GM10266 (cell line): Measurements from ENCODE around the gene SP140L.

Source experiments
- DNase-seq: peaks from one replicate; pipeline ENCODE4 v3.0.0; 2012; ENCODE audit errors: extremely low spot score
- CTCF ChIP-seq: IDR thresholded peaks from 2 replicates; pipeline ENCODE4 v1.5.1; 2012; ENCODE audit warnings: mild to moderate bottlenecking, low read depth; ENCODE audit not compliant: control insufficient read depth, insufficient read depth; ENCODE audit errors: missing control alignments

The SP140L gene

GRCh38 chr2:230441227-230441897 is 114.4 kb downstream of the SP140L start:
- TF ChIP-seq CTCF: no peak
- DNase-seq: no peak

- DNase-seq: no peak
- TF ChIP-seq CTCF: no peak
Observed at GRCh38 chr2:230443541-230443940, 116.5 kb downstream of the SP140L start.

- no peak for DNase-seq
- no peak for TF ChIP-seq CTCF
Observed at GRCh38 chr2:230444832-230445231, 117.8 kb downstream of the SP140L start.

- no peak for DNase-seq
- no peak for TF ChIP-seq CTCF
Observed at GRCh38 chr2:230447036-230447435, 120.0 kb downstream of the SP140L start.

- DNase-seq: peak; percentile 58
- no peak for TF ChIP-seq CTCF
Observed at GRCh38 chr2:230447455-230448451, 120.8 kb downstream of the SP140L start.

- no peak for DNase-seq
- TF ChIP-seq CTCF: no peak
Observed at GRCh38 chr2:230449901-230450467, 123.0 kb downstream of the SP140L start.
